K562 (cell line): ENCODE data around the gene C1orf116. TPM values are rescaled to one million over a fixed set of nuclear protein-coding genes. Genes with fewer than 3 reads are reported as not detected.

Source experiments
- CBFB ChIP-seq: sonication (generic); formaldehyde crosslinking; IDR thresholded peaks from 2 replicates; pipeline ENCODE4 v1.4.0; 2020; ENCODE audit warnings: mild to moderate bottlenecking, missing genetic modification reagents
- CEBPB ChIP-seq: fragments of 450-650 bp; IDR thresholded peaks from 2 replicates; pipeline ENCODE4 v1.6.1; 2016; ENCODE audit warnings: missing genetic modification characterization, missing compliant biosample characterization
- CHD1 ChIP-seq: fragments of 200-600 bp; sonication (generic); IDR thresholded peaks from one replicate; pipeline ENCODE4 v1.6.1; 2012; ENCODE audit warnings: mild to moderate bottlenecking, moderate library complexity, low read length, inconsistent platforms
- GATA2 ChIP-seq: sonication (generic); formaldehyde crosslinking; IDR thresholded peaks from 2 replicates; pipeline ENCODE4 v1.4.0; 2020; ENCODE audit warnings: mild to moderate bottlenecking, missing genetic modification reagents
- PCBP2 ChIP-seq: fragments of 200-400 bp; formaldehyde crosslinking; IDR thresholded peaks from 2 replicates; pipeline ENCODE4 v1.6.1; 2018; ENCODE audit warnings: low read length, low read depth, mild to moderate bottlenecking, moderate library complexity; ENCODE audit not compliant: poor library complexity, severe bottlenecking
- PML ChIP-seq: IDR thresholded peaks from 2 replicates; pipeline ENCODE4 v1.6.1; 2012; ENCODE audit warnings: low read length, inconsistent platforms
- RBM22 ChIP-seq: fragments of 200-400 bp; formaldehyde crosslinking; IDR thresholded peaks from 2 replicates; pipeline ENCODE4 v1.6.1; 2018; ENCODE audit warnings: low read length, low read depth; ENCODE audit not compliant: poor library complexity, severe bottlenecking
- RBM25 ChIP-seq: fragments of 200-400 bp; formaldehyde crosslinking; IDR thresholded peaks from 2 replicates; pipeline ENCODE4 v1.6.1; 2018; ENCODE audit warnings: low read length, low read depth, moderate library complexity; ENCODE audit not compliant: severe bottlenecking
- SP1 ChIP-seq: sonication (generic); formaldehyde crosslinking; IDR thresholded peaks from 2 replicates; pipeline ENCODE4 v1.8.1; 2022; ENCODE audit warnings: mild to moderate bottlenecking, missing genetic modification reagents
- TAF15 ChIP-seq: fragments of 200-400 bp; formaldehyde crosslinking; IDR thresholded peaks from 2 replicates; pipeline ENCODE4 v1.6.1; 2017; ENCODE audit warnings: mild to moderate bottlenecking, low read depth, low read length, moderate library complexity
- ZFPM2 ChIP-seq: fragments of 250-450 bp; sonication (Bioruptor Pico); IDR thresholded peaks from 2 replicates; pipeline ENCODE4 v1.5.1; 2022; ENCODE audit warnings: mild to moderate bottlenecking
- ZNF174 ChIP-seq: fragments of 250-450 bp; sonication (Bioruptor Pico); IDR thresholded peaks from 2 replicates; pipeline ENCODE4 v1.4.0; 2020; ENCODE audit warnings: mild to moderate bottlenecking
- ZNF3 ChIP-seq: fragments of 250-450 bp; sonication (Bioruptor Pico); IDR thresholded peaks from 2 replicates; pipeline ENCODE4 v1.5.0; 2021; ENCODE audit warnings: mild to moderate bottlenecking, moderate library complexity
- polyA plus RNA-seq, 8 experiments: library from polyadenylated mRNA; depleted of rRNA in 4 of 8; stranded (reverse) in 5 of 8; unstranded in 3 of 8; fragments of >200 nt; fragmentation: Nextera tagmentation in 2 of 8; fragmentation: Illumina TruSeq in 1 of 8; extraction: Ambion mirVana in 2 of 8; extraction: Trizol in 1 of 8; gene quantifications; 2 replicates each; pipeline versions ENCODE4 v1.2.1 to v1.2.3, GENCODE V29; 2011 to 2014; ENCODE audit warnings: inconsistent platforms in 1 of 8, missing spikeins in 1 of 8
- total RNA-seq, 7 experiments: library from RNA; depleted of rRNA in 6 of 7; stranded (reverse); fragments of >200 nt in 6 of 7; fragmentation: Illumina TruSeq in 2 of 7; extraction: Trizol in 2 of 7; gene quantifications; 2 replicates each; pipeline versions ENCODE4 v1.2.1 to v1.2.3, GENCODE V29; 2011 to 2021; ENCODE audit warnings: low replicate concordance in 1 of 7
- TF ChIP-seq, protein P1 (sequence below): sonication (generic); IDR thresholded peaks from 2 replicates; pipeline ENCODE4 v1.6.1; 2016
- TF ChIP-seq, protein P2 (sequence below): fragments of 250-450 bp; sonication (Bioruptor Pico); IDR thresholded peaks from 2 replicates; pipeline ENCODE4 v1.5.0; 2021

C1orf116 gene
- total and polyA plus RNA-seq, 9 of the 15 experiments (the other 6 are each of a cell fraction or from before 2014, with no cell fraction given) = 0.62 to 3.0 (median 0.95) TPM

DNA sequence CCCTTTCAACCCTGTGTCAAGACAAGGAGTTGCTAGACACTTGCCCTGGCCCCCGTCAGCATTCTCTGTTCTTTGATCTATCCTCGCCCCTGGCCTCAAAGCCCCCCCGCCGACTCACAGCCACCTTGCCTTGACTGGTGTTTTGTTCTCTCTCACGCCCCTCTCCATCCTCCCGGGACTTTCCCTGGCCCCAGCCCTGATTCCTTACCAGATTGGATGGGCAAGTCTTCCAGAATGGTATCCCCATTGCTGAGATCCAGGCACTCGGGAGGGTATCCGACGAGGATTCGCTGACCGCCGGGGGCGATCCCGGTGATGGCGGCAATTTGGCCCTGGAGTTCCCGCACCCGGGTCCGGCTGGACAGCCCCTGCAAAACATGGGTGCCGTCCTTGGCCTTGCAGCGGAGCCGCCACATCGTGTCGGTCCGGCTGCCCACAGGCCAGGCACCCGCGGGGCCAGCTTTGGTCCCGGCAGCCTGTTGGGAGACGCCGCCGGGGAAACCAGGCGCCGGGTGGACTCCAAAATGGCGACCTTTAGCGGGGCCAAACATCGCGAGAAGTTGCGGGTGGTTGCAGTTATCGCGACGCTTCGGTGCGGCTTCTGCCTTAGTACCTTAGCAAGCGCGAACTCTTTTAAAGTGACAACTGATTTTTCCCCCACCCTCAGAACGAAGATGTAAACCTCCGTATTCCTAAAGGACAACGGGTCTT is 18.1 kb upstream of the C1orf116 start (continued):
- TF ChIP-seq CBFB (CRISPR knock-in tag) = peak; percentile 34; the same call in 1 of the 2 replicates
- TF ChIP-seq RBM22 = no peak
- no peak for TF ChIP-seq CEBPB
- no peak for TF ChIP-seq SP1 (CRISPR knock-in tag)
- TF ChIP-seq ZNF3 = no peak
- TF ChIP-seq PML = peak; percentile 76
- TF ChIP-seq, protein P1, sequence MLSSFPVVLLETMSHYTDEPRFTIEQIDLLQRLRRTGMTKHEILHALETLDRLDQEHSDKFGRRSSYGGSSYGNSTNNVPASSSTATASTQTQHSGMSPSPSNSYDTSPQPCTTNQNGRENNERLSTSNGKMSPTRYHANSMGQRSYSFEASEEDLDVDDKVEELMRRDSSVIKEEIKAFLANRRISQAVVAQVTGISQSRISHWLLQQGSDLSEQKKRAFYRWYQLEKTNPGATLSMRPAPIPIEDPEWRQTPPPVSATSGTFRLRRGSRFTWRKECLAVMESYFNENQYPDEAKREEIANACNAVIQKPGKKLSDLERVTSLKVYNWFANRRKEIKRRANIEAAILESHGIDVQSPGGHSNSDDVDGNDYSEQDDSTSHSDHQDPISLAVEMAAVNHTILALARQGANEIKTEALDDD = peak; percentile 54; the same call in 1 of the 2 replicates
- TF ChIP-seq, protein P2, sequence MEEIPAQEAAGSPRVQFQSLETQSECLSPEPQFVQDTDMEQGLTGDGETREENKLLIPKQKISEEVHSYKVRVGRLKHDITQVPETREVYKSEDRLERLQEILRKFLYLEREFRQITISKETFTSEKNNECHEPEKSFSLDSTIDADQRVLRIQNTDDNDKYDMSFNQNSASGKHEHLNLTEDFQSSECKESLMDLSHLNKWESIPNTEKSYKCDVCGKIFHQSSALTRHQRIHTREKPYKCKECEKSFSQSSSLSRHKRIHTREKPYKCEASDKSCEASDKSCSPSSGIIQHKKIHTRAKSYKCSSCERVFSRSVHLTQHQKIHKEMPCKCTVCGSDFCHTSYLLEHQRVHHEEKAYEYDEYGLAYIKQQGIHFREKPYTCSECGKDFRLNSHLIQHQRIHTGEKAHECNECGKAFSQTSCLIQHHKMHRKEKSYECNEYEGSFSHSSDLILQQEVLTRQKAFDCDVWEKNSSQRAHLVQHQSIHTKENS (CRISPR knock-in tag) = no peak
- TF ChIP-seq CHD1 = peak; percentile 79
- no peak for TF ChIP-seq GATA2 (CRISPR knock-in tag)
- no peak for TF ChIP-seq TAF15
- TF ChIP-seq RBM25 = peak; percentile 61
- no peak for TF ChIP-seq PCBP2
- TF ChIP-seq ZFPM2 (CRISPR knock-in tag) = no peak
- TF ChIP-seq ZNF174 = no peak
